ENCODE results near the gene TRMT44.
"Not testable (repeated sequence)": the region's sequence is repeated elsewhere in the genome, so short reads cannot be mapped to it uniquely, and the experiment has no call there.

The TRMT44 gene

DNA sequence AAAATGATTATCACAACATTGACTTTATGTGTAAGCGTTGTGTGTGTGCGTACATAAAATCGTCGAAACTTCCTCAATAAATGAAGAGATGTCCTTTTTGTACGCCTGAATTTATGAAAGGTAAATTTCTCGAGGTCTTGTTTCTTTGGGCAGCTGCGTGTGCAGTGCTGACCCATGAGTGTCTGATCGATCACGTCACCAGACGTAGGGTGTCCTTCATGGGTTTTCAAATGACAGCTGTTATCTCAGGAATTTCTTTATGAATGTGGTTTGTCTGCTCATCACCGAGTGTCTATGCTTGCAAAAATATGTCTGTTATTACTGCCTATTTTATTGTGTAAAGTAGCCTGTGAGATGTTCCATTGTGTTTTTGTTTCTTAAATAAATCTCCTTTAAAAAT, 71.9 kb downstream of the TRMT44 start:
- no peak for DNase-seq (ENCODE audit: low spot score)

GRCh38 chr4:8513080-8513479, 72.5 kb downstream of the TRMT44 start:
- DNase-seq (ENCODE audit: low spot score) = not testable (repeated sequence)

- DNase-seq (ENCODE audit: low spot score) = no peak
Measured at GRCh38 chr4:8513931-8514330, 73.4 kb downstream of the TRMT44 start.

- no peak for DNase-seq (ENCODE audit: low spot score)
Measured at GRCh38 chr4:8514391-8514790, 73.8 kb downstream of the TRMT44 start.

DNA sequence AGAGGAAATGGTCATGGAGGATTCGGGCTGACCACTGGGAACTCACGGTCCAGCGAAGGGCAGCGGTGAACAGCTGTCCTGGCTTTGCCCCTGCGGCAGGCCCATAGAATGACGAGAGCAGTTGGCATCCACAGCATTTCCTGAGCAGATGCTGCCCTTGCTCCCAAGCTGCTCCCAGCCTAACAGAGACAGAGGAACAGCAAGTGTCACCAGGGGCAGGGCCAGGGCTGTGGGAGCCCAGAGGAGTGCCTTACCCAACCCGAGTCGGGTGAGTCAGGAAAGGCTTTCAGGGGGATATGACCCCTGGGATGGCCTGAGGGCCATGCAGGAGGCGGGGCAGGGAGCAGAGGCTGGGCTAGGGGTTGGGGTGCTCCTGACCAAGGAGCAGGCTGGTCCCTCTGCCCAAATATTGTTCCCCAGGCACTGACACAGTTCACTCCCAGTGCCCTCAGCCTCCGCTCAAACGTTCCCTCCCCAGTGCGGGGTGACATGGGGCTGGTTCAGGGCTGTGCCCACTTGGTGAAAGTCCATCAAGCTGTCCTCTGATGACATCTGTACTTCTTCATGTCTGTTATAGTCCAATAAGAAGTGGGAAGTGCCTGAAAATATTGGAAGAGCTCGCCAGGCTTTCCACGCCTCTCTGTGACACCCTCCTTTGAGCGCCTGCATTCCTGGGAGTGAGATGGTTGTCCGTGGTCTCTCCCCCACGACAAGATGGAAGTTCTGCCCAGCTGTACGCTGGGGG, 74.9 kb downstream of the TRMT44 start:
- no peak for DNase-seq (ENCODE audit: low spot score)

- no peak for DNase-seq (ENCODE audit: low spot score)
Measured at GRCh38 chr4:8516061-8516573, 75.5 kb downstream of the TRMT44 start.

DNA sequence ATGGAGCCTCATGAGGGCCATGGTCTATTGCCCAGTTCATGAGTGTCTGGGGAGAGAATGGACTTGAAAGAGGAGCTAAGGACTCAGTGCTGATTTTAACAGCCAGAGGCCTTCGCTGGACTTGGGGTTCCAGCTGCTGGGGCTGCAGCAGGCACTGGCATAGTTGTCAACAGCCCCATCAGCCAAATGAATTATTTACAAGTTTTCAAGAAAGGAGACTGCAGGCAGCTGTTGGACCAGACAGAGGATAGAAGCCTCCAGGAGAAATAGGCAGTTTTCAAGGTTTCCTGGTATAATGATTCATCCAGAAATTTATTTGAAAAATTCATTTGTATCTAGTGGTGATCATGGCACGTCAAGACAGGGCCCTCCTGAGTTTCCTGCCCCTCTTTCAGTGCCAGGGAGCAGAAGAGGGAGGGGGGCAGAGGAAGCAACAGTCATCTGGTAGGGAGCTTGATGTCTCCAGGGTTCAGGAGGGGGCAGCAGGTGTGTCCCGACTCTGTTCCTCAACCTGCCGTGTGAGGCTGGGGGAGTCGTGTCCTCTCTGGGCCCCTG, 76.5 kb downstream of the TRMT44 start:
- no peak for DNase-seq (ENCODE audit: low spot score)

DNA sequence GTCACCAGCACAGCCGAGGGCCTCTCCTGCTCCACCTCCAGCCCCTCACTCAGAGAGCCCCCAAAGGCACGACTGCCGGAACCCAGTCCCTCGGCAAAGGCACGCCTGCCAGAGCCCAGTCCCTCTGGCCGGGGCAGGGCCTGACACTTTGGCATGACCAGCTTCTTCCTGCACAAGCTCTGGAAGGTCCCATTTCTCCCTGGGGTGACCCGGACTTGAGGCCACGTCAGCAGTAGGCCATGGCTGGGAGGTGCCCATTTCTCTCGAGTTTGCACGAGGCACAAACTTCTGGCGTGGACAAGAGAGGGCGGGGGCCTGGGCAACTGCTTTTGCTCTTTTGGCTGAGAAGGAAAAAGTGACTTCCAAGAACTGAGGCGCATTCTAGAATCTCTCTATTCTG, 77.4 kb downstream of the TRMT44 start:
- no peak for DNase-seq (ENCODE audit: low spot score)

- no peak for DNase-seq (ENCODE audit: low spot score)
Measured at GRCh38 chr4:8522160-8523120, 81.9 kb downstream of the TRMT44 start.

DNA sequence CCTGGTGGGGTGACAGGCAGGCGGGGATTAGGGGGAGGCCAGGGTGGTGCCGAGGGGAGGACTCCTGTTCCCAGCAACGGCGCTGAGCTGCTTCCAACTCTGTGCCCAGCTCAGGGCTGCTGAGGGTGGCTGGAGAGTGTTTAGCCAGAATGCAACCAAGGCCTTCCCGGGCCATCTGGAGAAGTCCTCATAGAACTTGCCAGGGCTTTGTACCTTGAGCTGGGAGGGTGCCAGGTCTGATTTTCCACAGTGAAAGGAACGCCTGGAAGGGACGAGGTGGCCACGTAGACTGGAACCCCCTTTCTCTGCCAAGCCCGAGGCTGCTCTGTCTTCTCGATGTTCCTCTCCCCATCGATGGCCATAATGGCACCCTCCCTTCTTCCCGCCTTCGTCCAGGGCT, 82.6 kb downstream of the TRMT44 start:
- no peak for DNase-seq (ENCODE audit: low spot score)

- DNase-seq (ENCODE audit: low spot score) = no peak
Measured at GRCh38 chr4:8523766-8524165, 83.2 kb downstream of the TRMT44 start.

DNA sequence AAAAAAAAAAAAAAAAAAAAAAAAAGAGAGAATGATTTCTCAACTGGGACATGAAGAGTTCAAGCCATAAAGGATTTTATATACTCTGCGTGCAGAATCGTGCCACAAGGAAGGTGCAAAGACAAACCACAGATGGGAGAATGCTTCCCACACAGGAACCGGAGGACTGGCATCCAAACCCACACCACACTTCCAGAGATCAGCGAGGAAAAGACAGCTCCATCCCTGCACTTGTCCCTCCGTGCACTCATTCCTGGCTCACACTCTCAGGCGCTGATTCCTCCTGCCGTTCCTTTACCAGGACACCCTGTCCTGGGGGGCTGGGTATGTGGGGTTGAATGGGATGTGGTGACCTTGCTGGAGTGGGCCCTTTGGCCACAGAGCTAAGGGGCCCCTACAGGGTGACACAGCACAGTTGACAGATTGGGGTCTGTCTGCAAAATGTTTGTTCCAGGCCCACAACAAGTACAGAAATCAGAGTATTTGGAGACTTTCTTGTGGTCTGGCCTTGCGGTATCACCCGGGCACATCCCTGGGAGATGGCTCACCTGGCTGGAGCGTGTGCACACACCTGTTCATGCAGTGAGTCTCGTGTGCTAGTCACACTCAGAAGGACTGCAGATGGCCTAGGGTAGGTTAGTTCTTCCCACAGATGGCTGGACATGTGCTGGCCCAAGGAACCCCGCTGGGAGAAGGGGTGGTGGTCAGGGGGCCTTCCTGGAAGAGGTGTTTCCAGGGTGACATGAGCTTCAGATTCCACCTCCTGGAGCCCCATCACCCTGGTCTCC, 84.2 kb downstream of the TRMT44 start:
- no peak for DNase-seq (ENCODE audit: low spot score)

- DNase-seq (ENCODE audit: low spot score) = no peak
Measured at GRCh38 chr4:8525383-8526120, 85.0 kb downstream of the TRMT44 start.
